T1000 (cell line): ENCODE results near the gene TSPYL1.
"Not testable (repeated sequence)": the region's sequence is repeated elsewhere in the genome, so short reads cannot be mapped to it uniquely, and the experiment has no call there.

Experiments used
- DNase-seq: peaks from one replicate; lab custom pipeline; 2025; ENCODE audit warnings: mixed read lengths; lab: John Stamatoyannopoulos, UW

Gene TSPYL1

GRCh38 chr6:116279232-116280160 lies at the start of gene TSPYL1:
Gene TSPYL1, minus strand, starts transcription at chr6:116279930. Its CDS starts 100 bp downstream, at chr6:116279830.
- DNase-seq, result peak; percentile 91

- no peak for DNase-seq
Measured at GRCh38 chr6:116329156-116329555, 49.4 kb upstream of the TSPYL1 start.

DNA sequence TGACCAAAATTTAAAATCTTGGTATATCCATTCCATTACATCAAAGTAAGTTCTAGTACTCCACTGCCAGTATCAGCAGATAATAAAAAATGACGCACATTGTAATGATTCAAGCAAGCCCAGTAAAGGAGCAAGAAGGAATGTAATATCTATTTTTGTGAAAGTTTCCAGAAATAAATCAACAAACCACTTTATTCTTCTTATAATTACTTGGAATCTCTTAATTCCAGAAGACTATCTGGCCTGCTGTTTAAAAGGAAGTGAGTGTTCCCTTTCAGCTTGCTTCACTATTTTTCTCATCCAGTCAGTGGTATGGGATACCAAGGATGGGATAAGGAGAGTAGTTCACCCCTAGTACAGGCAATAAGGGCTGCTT lies 48.8 kb upstream of the TSPYL1 start:
- no peak for DNase-seq

GRCh38 chr6:116327803-116328527 lies 48.2 kb upstream of the TSPYL1 start:
- no peak for DNase-seq

GRCh38 chr6:116326996-116327395 lies 47.3 kb upstream of the TSPYL1 start:
- DNase-seq, result no peak

DNA sequence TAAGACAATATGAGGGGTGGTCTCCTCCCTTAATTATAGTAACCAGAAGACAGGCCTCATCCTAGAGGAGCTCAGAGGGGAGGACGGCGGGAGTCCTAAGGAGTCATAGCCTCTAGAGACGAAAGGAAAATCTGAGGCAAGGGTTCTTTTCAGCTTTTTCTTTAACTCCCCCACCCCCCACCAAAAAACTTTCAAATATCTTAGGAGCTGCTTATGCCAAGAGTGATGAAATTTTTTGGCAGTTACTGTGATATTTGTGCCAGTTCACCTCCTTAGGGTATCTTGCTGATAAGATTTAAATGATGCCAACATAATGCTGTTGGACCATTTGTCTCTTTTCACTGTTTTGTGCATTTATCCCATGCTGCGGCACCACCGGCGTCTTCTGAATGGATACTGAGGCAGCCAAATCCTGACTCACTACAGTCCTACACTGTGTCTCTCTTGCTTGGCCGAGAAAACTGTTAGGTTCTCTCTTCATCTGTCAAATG lies 46.5 kb upstream of the TSPYL1 start:
- no peak for DNase-seq

DNA sequence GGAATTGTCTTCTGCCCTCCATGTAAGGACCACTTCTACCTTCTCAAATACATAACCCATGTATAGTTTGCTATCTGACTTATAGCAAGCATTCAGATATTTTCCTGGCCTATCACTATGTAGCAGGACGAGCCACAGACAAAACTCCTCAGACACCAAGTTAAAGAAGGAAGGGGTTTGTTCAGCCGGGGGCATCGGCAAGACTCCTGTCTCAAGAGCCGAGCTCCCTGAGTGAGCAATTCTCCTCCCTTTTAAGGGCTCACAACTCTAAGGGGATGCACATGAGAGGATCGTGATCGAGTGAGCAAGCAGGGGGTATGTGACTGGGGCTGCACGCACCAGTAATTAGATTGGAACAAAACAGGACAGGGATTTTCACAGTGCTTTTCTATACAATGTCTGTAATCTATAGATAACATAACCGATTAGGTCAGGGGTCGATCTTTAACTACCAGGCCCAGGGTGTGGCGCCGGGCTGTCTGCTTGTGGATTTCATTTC lies 46.0 kb upstream of the TSPYL1 start:
- DNase-seq, result not testable (repeated sequence)

DNA sequence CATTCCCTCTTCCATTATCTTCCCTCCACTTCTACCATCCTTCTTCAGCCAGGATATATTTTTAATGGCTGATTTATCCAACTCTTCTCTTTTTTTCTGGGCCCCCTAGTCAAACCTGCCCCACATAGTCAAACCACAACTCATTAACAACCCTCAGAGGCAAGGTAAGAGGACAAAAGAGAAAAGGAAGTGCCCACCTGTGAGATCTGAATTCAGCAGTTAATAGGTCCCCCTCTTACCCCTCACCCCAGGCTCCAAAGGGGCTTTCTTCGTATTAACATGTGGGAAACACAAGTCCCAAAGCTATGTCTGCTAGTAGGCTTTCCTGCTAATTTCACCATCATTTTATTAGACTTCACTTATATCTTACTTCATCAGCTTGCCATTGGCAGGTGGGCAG lies 44.1 kb upstream of the TSPYL1 start:
- no peak for DNase-seq

DNA sequence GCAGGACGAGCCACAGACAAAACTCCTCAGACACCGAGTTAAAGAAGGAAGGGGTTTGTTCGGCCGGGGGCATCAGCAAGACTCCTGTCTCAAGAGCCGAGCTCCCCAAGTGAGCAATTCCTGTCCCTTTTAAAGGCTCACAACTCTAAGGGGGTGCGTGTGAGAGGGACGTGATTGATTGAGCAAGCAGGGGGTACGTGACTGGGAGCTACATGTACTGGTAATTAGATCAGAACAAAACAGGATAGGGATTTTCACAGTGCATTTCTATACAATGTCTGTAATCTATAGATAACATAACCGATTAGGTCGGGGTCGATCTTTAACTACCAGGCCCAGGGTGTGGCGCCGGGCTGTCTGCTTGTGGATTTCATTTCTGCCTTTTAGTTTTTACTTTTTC lies 42.2 kb upstream of the TSPYL1 start:
- DNase-seq, result not testable (repeated sequence)

- DNase-seq, result no peak
Measured at GRCh38 chr6:116316772-116317467, 37.2 kb upstream of the TSPYL1 start.

GRCh38 chr6:116314878-116315277 lies 35.1 kb upstream of the TSPYL1 start:
- DNase-seq, result no peak

DNA sequence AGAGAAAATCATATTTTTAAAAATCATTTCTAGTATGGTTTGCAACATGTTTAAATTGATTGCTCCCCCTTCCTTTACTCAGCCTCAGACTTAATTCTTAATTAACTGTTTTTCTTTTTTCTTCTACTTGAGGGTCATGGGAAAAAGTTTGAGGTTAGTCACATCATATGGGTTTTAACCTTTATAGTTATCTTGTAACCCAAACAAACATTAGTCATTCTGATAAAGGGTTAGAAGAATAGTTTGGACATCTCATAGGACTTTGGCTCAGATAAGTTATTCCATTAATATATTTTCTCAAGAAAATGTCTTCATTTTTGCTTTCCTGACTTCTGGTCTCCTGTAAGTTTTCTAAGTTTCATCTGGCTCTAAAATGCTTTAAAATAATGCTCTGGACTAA lies 34.5 kb upstream of the TSPYL1 start:
- DNase-seq, result no peak

DNA sequence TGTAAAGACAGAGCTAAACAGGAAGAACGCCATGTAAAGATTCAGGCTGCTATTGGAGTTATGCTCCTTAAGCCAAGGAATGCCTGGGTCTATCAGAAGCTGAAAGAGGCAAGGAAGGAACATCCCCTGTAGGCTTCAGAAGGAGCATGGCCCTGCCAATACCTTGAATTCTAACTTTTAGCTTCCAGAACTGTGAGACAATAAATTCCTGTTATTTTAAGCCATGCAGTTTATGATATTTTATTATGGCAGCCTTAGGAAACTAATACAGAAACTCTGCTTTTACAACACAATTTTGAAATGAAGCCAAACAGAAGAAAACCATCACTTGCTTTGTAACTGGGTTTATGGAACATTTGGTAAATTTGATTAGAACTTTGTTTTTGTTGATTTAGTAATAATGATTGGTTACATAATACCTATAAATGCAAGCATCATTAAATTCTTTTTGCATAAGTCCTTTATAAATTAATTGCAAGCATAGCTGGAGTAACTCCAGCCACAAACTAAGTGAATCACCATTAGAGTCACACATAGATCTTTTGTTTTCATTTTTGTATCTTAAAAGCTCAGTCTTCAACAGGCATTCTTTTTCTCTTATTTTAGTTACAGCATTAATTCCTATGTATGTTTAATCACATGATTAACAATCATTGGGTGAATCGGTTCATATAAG lies 33.5 kb upstream of the TSPYL1 start:
- DNase-seq, result no peak

DNA sequence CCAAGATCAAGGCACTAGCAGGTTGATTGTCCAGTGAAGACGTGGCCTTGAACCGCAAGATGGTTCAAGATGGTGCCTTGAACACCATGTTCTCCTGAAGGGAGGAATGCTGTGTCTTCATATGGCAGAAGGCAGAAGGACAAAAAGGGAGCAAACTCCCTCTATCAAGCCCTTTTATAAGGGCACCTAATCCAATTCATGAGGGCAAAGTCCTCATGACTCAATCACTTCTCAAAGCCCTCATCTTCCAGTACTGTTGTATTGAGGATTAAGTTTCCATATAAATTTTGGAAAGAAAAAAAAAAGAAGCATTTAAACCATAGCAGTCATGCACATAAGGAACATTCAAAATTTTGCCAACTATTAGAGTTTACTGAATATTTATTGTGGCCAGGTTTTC lies 29.9 kb upstream of the TSPYL1 start:
- no peak for DNase-seq

DNA sequence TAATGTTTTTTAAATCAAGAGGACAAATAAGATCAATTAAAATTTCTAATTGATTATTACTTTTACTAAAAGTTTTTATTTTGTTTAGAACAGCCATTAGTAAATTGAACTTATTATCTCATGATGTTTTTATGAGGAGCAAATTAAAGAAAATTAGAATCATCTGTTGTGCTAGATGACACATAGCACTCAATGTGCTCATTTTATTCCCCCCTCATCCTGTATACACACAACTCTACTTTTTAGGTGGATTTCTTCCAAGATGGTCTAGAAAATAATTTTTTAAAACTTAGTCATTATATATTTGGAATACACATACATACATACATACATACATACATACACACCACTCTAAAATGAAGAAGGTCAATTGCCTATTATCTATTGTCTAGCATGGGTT lies 29.3 kb upstream of the TSPYL1 start:
- DNase-seq, result no peak

- no peak for DNase-seq
Measured at GRCh38 chr6:116307633-116308032, 27.9 kb upstream of the TSPYL1 start.

DNA sequence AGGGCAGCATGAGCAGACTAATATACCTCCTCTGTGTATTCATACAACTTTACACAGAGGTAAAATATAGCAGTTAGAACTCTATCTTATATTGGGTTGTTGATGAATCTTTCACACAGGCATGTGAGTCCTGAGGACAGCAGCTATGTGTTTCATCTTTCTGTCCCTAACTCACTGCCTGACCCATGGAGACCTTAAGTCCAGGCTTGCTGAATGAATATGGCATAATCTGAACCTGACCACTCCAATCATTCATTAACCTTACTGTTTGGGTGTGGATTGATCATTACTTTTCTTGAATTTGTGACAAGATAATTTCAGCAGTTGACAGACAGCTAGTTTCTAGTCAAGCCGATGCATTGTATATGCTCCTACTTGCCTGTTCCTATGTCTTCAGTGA lies 27.3 kb upstream of the TSPYL1 start:
- DNase-seq, result no peak

DNA sequence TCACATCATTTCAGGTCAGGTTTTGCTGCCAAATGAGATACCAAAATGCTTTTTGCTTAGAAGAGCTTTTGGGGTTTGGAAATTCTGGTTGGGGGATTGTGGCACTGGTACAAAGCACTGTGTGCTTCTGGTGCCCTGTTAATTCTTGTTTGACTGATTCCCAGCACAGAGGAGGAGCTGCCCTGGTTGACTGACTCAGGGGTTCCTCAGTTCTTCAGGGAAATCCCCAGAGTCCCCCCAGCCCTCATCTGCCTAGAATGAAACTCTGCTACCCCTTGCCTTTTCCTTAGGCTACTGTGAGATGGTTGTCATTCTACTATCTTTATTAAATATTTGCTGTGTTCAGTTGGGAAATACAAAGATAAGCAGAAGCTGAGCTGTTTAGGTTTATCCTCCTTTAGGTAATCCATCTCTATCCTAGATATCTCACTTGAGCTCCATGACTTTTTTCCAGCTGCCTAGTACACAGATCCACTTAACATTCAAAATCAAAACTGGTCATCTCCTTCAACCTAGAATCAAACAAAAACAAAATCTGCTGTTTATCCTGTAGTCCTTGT lies 24.9 kb upstream of the TSPYL1 start:
- DNase-seq, result no peak

- no peak for DNase-seq
Measured at GRCh38 chr6:116301104-116301503, 21.4 kb upstream of the TSPYL1 start.

DNA sequence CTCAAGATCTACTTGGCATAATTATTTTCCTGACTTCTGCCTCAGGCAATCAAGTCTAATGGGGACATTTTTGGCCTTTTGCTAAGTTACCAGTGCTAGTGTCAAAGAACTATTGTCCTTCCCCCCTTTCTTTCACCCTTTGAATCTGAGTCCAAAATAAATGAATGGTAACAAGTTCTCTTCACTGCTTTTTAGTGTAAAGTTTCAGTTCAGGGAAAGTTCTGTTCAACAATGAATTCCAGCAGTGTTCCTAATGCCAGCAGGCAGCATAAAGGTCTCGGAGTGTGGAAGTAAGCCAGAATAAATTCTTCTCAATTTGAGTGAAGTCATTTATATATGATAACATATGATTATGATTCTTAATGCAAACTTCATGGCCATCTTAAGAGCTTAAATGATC lies 20.8 kb upstream of the TSPYL1 start:
- no peak for DNase-seq

- DNase-seq, result no peak
Measured at GRCh38 chr6:116298973-116299372, 19.2 kb upstream of the TSPYL1 start.
